Natural killer cell (primary cell): ENCODE measurements around the gene HBE1. TPM values are rescaled to one million over a fixed set of nuclear protein-coding genes. Genes with fewer than 3 reads are reported as not detected.

Source experiments
- ATAC-seq, 3 donors: fragments of 150-1000 bp in 2 of 3; fragments of 200-7000 bp in 1 of 3; cut with Tn5 transposase; 1 replicate in 1 of 3; 2 replicates in 2 of 3; pipeline ENCODE4 v1.10.0; 2021; ENCODE audit warnings: mild to moderate bottlenecking in 2 of 3, moderate library complexity in 2 of 3
- DNase-seq, 2 donors: peaks; one replicate each; pipeline versions ENCODE4 v3.0.0 to v3.0.0-alpha.2; 2013 to 2021; ENCODE audit warnings: mixed read lengths in 1 of 2
- H3K27ac ChIP-seq: one replicate; pipeline ENCODE4 v1.5.1; 2013; ENCODE audit warnings: mild to moderate bottlenecking, low read length
- H3K27me3 ChIP-seq: one replicate; pipeline ENCODE4 v1.6.1; 2013; ENCODE audit warnings: low read length; ENCODE audit not compliant: control insufficient read depth, insufficient read depth
- H3K36me3 ChIP-seq: one replicate; pipeline ENCODE4 v1.6.1; 2013; ENCODE audit warnings: low read length; ENCODE audit not compliant: control insufficient read depth, insufficient read depth
- H3K4me1 ChIP-seq: one replicate; pipeline ENCODE4 v1.6.1; 2013; ENCODE audit warnings: low read length; ENCODE audit not compliant: control insufficient read depth, insufficient read depth
- H3K4me3 ChIP-seq: one replicate; pipeline ENCODE4 v1.5.1; 2013; ENCODE audit warnings: low read length
- H3K9me3 ChIP-seq: one replicate; pipeline ENCODE4 v1.6.1; 2013; ENCODE audit warnings: low read length; ENCODE audit not compliant: control insufficient read depth, insufficient read depth
- H3K27ac Mint-ChIP-seq, 2 donors: one replicate each; pipeline ENCODE4 v1.8.0; 2022; ENCODE audit warnings: mild to moderate bottlenecking in 2 of 2, mixed read lengths in 2 of 2, moderate library complexity in 1 of 2
- H3K27me3 Mint-ChIP-seq, 2 donors: one replicate each; pipeline ENCODE4 v1.8.0; 2022; ENCODE audit warnings: low read depth in 2 of 2, mixed read lengths in 2 of 2
- H3K36me3 Mint-ChIP-seq: one replicate; pipeline ENCODE4 v1.8.0; 2022; ENCODE audit warnings: mixed read lengths
- H3K4me1 Mint-ChIP-seq, 2 donors: one replicate each; pipeline ENCODE4 v1.8.0; 2022; ENCODE audit warnings: mixed read lengths in 2 of 2
- H3K4me3 Mint-ChIP-seq: one replicate; pipeline ENCODE4 v1.8.0; 2022; ENCODE audit warnings: mild to moderate bottlenecking, moderate library complexity, mixed read lengths
- H3K9me3 Mint-ChIP-seq, 2 donors: one replicate each; pipeline ENCODE4 v1.8.0; 2022; ENCODE audit warnings: mixed read lengths in 2 of 2
- WGBS: methylation state at CpG from one replicate; pipeline ENCODE4 v1.1.7; 2013; ENCODE audit warnings: missing lambda C conversion rate; ENCODE audit not compliant: insufficient coverage; 5-methylcytosine and 5-hydroxymethylcytosine counted together
- intact Hi-C: fragments of 100-400 bp; cut with micrococcal nuclease; formaldehyde crosslinking; loops from one replicate; pipeline ENCODE4 v1.14.2; 2022
- total RNA-seq, 4 donors: library from RNA; stranded (reverse); fragments of 120-200 nt in 1 of 4; gene quantifications; one replicate each; pipeline versions ENCODE4 v1.2.3 to v1.2.4, GENCODE V29; 2013 to 2022
- TF ChIP-seq, protein P1 (sequence below): fragments of 200-600 bp; IDR thresholded peaks from one replicate; pipeline ENCODE4 v1.8.0; 2022; ENCODE audit warnings: antibody characterized with exemption

HBE1 gene
- total RNA-seq, 3 donors from 2014 or later (not counting 1 experiment from before 2014, with no cell fraction given) = not detected

DNA sequence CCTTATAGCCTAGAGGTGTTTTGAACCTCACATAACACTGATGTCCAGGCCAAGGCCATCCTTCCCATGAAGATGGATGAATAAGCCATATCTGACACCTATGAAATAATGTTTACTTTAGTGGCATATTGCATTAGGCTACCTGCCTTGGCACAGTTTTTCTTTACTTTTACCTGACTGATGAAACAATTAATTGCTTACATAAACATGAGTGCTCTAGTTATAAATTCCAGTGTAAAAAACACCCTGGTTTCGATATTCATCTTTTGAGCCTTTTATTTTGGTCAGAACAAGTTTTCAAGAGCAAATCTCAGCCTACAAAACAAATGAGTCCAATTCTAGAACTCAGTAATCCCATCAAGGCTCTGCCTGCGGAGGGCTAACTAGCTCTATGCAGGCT, 7.0 kb upstream of the HBE1 start:
- no peak for ATAC-seq
- Mint-ChIP-seq H3K4me1 (no peaks in the 10 kb centered on the region), H3K4me3 (no peak overlapping the region), H3K36me3 (no peaks in the 10 kb centered on the region), H3K27me3 (no peaks in the 10 kb centered on the region), H3K27ac (no peak overlapping the region), H3K9me3 (no peaks in the 10 kb centered on the region)
- TF ChIP-seq, protein P1, sequence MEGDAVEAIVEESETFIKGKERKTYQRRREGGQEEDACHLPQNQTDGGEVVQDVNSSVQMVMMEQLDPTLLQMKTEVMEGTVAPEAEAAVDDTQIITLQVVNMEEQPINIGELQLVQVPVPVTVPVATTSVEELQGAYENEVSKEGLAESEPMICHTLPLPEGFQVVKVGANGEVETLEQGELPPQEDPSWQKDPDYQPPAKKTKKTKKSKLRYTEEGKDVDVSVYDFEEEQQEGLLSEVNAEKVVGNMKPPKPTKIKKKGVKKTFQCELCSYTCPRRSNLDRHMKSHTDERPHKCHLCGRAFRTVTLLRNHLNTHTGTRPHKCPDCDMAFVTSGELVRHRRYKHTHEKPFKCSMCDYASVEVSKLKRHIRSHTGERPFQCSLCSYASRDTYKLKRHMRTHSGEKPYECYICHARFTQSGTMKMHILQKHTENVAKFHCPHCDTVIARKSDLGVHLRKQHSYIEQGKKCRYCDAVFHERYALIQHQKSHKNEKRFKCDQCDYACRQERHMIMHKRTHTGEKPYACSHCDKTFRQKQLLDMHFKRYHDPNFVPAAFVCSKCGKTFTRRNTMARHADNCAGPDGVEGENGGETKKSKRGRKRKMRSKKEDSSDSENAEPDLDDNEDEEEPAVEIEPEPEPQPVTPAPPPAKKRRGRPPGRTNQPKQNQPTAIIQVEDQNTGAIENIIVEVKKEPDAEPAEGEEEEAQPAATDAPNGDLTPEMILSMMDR = no peak
- H3K27me3 ChIP-seq = no peaks in the 10 kb centered on the region
- H3K4me3 ChIP-seq = no peak overlapping the region
- H3K4me1 ChIP-seq = no peaks in the 10 kb centered on the region
- no peak overlapping the region for H3K27ac ChIP-seq
- WGBS = 82% methylated on average over 2 of the region's 2 CpGs
- intact Hi-C loops = no loop called here
- no peaks in the 10 kb centered on the region for H3K36me3 ChIP-seq
- H3K9me3 ChIP-seq = no peaks in the 10 kb centered on the region
- DNase-seq = no peak

DNA sequence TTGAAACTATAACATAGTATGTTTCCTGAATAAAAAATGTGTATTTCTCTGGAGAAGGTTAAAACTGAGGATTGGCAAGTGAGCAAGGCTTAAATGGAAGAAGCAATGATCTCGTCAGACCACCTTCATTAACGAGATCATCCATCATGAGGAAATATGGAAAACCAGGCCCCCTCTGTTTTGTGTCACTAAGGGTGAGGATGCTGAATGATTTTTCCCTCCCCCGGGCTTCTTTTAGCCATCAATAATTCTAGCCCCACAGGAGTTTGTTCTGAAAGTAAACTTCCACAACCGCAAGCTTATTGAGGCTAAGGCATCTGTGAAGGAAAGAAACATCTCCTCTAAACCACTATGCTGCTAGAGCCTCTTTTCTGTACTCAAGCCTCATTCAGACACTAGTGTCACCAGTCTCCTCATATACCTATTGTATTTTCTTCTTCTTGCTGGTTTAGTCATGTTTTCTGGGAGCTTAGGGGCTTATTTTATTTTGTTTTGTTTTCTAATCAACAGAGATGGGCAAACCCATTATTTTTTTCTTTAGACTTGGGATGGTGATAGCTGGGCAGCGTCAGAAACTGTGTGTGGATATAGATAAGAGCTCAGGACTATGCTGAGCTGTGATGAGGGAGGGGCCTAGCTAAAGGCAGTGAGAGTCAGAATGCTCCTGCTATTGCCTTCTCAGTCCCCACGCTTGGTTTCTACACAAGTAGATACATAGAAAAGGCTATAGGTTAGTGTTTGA, 5.8 kb upstream of the HBE1 start:
- Mint-ChIP-seq H3K36me3 (no peaks in the 10 kb centered on the region), H3K4me1 (no peaks in the 10 kb centered on the region), H3K9me3 (no peaks in the 10 kb centered on the region), H3K27me3 (no peaks in the 10 kb centered on the region), H3K27ac (no peak overlapping the region), H3K4me3 (no peak overlapping the region)
- no peaks in the 10 kb centered on the region for H3K9me3 ChIP-seq
- no peaks in the 10 kb centered on the region for H3K4me1 ChIP-seq
- intact Hi-C loops = no loop called here
- no peak overlapping the region for H3K27ac ChIP-seq
- no peaks in the 10 kb centered on the region for H3K36me3 ChIP-seq
- no peaks in the 10 kb centered on the region for H3K27me3 ChIP-seq
- ATAC-seq = no peak
- H3K4me3 ChIP-seq = no peak overlapping the region
- DNase-seq = no peak
- 82% methylated on average over 5 of the region's 6 CpGs for WGBS
- TF ChIP-seq, protein P1 = no peak

- H3K27me3 ChIP-seq = no peaks in the 10 kb centered on the region
- Mint-ChIP-seq H3K4me3 (no peak overlapping the region), H3K36me3 (no peaks in the 10 kb centered on the region), H3K4me1 (no peaks in the 10 kb centered on the region), H3K9me3 (no peaks in the 10 kb centered on the region), H3K27me3 (no peaks in the 10 kb centered on the region), H3K27ac (no peak overlapping the region)
- no peaks in the 10 kb centered on the region for H3K9me3 ChIP-seq
- WGBS = 79% methylated on average over 5 of the region's 5 CpGs
- ATAC-seq (no peak), DNase-seq (no peak)
- H3K27ac ChIP-seq = no peak overlapping the region
- H3K4me1 ChIP-seq = no peaks in the 10 kb centered on the region
- TF ChIP-seq, protein P1 = no peak
- intact Hi-C loops = no loop called here
- no peak overlapping the region for H3K4me3 ChIP-seq
- no peaks in the 10 kb centered on the region for H3K36me3 ChIP-seq
Observed at GRCh38 chr11:5274395-5274794, 4.7 kb upstream of the HBE1 start.
